Measurements from ENCODE around the gene TM7SF3. TPM values are rescaled to one million over a fixed set of nuclear protein-coding genes. Genes with fewer than 3 reads are reported as not detected.

Gene TM7SF3
- total RNA-seq, 1 experiment from 2014 or later: 57.0 TPM

GRCh38 chr12:26987634-26988424 is 26.4 kb downstream of the TM7SF3 start:
- TF ChIP-seq, protein P1, sequence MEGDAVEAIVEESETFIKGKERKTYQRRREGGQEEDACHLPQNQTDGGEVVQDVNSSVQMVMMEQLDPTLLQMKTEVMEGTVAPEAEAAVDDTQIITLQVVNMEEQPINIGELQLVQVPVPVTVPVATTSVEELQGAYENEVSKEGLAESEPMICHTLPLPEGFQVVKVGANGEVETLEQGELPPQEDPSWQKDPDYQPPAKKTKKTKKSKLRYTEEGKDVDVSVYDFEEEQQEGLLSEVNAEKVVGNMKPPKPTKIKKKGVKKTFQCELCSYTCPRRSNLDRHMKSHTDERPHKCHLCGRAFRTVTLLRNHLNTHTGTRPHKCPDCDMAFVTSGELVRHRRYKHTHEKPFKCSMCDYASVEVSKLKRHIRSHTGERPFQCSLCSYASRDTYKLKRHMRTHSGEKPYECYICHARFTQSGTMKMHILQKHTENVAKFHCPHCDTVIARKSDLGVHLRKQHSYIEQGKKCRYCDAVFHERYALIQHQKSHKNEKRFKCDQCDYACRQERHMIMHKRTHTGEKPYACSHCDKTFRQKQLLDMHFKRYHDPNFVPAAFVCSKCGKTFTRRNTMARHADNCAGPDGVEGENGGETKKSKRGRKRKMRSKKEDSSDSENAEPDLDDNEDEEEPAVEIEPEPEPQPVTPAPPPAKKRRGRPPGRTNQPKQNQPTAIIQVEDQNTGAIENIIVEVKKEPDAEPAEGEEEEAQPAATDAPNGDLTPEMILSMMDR (conservative IDR thresholded peaks at IDR 0.05): no peak
- no peak for TF ChIP-seq EZH2 (IDR thresholded peaks at IDR 0.05; ENCODE audit: low read depth)
- BruUV-seq (replicated peaks): no TSS peak
- Histone ChIP-seq H3K36me3 (ENCODE audit: low read depth) (no peaks in the 10 kb centered on the region), H3K9me3 (ENCODE audit: insufficient read depth, low read depth) (no peaks in the 10 kb centered on the region), H2AFZ (no peak overlapping the region), H3K79me2 (ENCODE audit: low read depth) (no peaks in the 10 kb centered on the region), H3K4me3 (no peak overlapping the region), H3K4me2 (no peak overlapping the region), H3K4me1 (replicated peaks; ENCODE audit: insufficient read depth) (no peaks in the 10 kb centered on the region), H3F3A (ENCODE audit: insufficient read depth, low read depth) (no peaks in the 10 kb centered on the region), H3K27me3 (ENCODE audit: insufficient read depth, low read depth) (no peaks in the 10 kb centered on the region), H3K9me2 (ENCODE audit: insufficient read depth) (no peaks in the 10 kb centered on the region), H4K20me1 (ENCODE audit: insufficient read depth) (no peaks in the 10 kb centered on the region), H3K27ac (no peak overlapping the region)
- ChIA-PET CTCF (no interaction called here), POLR2A (ENCODE audit: unreplicated experiment) (no interaction called here)
- DNase-seq: no peak
- intact Hi-C loops (cut with micrococcal nuclease; ENCODE audit: unreplicated experiment): no loop called here

DNA sequence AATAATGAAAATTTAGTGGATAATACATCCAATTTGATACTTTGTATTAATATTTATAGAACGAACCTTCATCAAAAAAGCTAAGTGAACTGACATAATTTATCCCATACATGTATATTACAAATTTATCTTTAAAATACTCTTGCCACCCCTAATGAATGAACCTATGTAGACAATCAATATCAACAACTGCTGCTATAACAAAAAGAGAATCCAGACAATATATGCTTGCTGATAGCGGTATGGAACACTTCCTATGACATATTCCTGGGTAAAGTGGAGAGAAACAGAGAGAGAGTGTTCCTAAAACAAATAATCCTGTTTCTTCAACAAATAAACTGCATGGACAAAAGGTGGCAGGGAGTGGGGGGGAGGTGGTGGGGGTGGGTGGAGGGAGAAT is 31.3 kb downstream of the TM7SF3 start:
- Histone ChIP-seq H2AFZ (no peak overlapping the region), H3F3A (ENCODE audit: insufficient read depth, low read depth) (no peaks in the 10 kb centered on the region), H3K27me3 (ENCODE audit: insufficient read depth, low read depth) (no peaks in the 10 kb centered on the region), H3K27ac (no peak overlapping the region), H3K36me3 (ENCODE audit: low read depth) (no peaks in the 10 kb centered on the region), H4K20me1 (ENCODE audit: insufficient read depth) (no peaks in the 10 kb centered on the region), H3K4me2 (no peak overlapping the region), H3K79me2 (ENCODE audit: low read depth) (no peaks in the 10 kb centered on the region), H3K9me3 (ENCODE audit: insufficient read depth, low read depth) (no peaks in the 10 kb centered on the region), H3K4me1 (replicated peaks; ENCODE audit: insufficient read depth) (no peaks in the 10 kb centered on the region), H3K4me3 (no peak overlapping the region), H3K9me2 (ENCODE audit: insufficient read depth) (no peaks in the 10 kb centered on the region)
- POLR2A ChIA-PET (ENCODE audit: unreplicated experiment): no interaction called here
- no peak for TF ChIP-seq EZH2 (IDR thresholded peaks at IDR 0.05; ENCODE audit: low read depth)
- TF ChIP-seq, protein P1 (conservative IDR thresholded peaks at IDR 0.05): no peak
- intact Hi-C loops (cut with micrococcal nuclease; ENCODE audit: unreplicated experiment): no loop called here
- CTCF ChIA-PET: no interaction called here
- no peak for DNase-seq
- no TSS peak for BruUV-seq (replicated peaks)

- Histone ChIP-seq H3K27me3 (ENCODE audit: insufficient read depth, low read depth) (no peaks in the 10 kb centered on the region), H3K4me3 (no peak overlapping the region), H2AFZ (no peak overlapping the region), H3F3A (ENCODE audit: insufficient read depth, low read depth) (no peaks in the 10 kb centered on the region), H3K79me2 (ENCODE audit: low read depth) (no peaks in the 10 kb centered on the region), H3K9me3 (ENCODE audit: insufficient read depth, low read depth) (no peaks in the 10 kb centered on the region), H4K20me1 (ENCODE audit: insufficient read depth) (no peaks in the 10 kb centered on the region), H3K4me1 (replicated peaks; ENCODE audit: insufficient read depth) (no peaks in the 10 kb centered on the region), H3K36me3 (ENCODE audit: low read depth) (no peaks in the 10 kb centered on the region), H3K4me2 (no peak overlapping the region), H3K9me2 (ENCODE audit: insufficient read depth) (no peaks in the 10 kb centered on the region), H3K27ac (no peak overlapping the region)
- ChIA-PET CTCF (no interaction called here), POLR2A (ENCODE audit: unreplicated experiment) (no interaction called here)
- no TSS peak for BruUV-seq (replicated peaks)
- intact Hi-C loops (cut with micrococcal nuclease; ENCODE audit: unreplicated experiment): no loop called here
- no peak for TF ChIP-seq EZH2 (IDR thresholded peaks at IDR 0.05; ENCODE audit: low read depth)
- TF ChIP-seq, protein P1 (conservative IDR thresholded peaks at IDR 0.05): no peak
- DNase-seq: no peak
Measured at GRCh38 chr12:26979733-26980132, 34.5 kb downstream of the TM7SF3 start.
